Measurements from ENCODE around the gene MYH11. TPM values are rescaled to one million over a fixed set of nuclear protein-coding genes. Genes with fewer than 3 reads are reported as not detected.

The MYH11 gene
- polyA plus RNA-seq, 1 donor (not counting 4 experiments of a cell fraction or from before 2014, with no cell fraction given): not detected

GRCh38 chr16:15885560-15886001, 28.8 kb upstream of the MYH11 start:
- H3K4me3 ChIP-seq (ENCODE audit: control insufficient read depth in 2 of 3, extremely low read depth in 1 of 3, insufficient read depth in 2 of 3, low read depth in 1 of 3, low read length in 3 of 3): no peak overlapping the region
- H3K79me2 ChIP-seq (ENCODE audit: control insufficient read depth, insufficient read depth, low read length): peaks cover 57% of the 10 kb centered on the region
- no peaks in the 10 kb centered on the region for H3K27me3 ChIP-seq (ENCODE audit: control insufficient read depth, extremely low read depth, insufficient read depth, low read length)
- dilution Hi-C loops (cut with MboI; ENCODE audit: extremely low pct_ligation_motif_present, low sequenced_read_pairs): loop anchor here (25.0 kb wide), 1 partner anchor 102 kb away; no protein-coding TSS in a partner anchor
- peaks cover 17% of the 10 kb centered on the region for H3K4me1 ChIP-seq (ENCODE audit: control insufficient read depth, extremely low read depth, insufficient read depth, low read length)
- no peaks in the 10 kb centered on the region for H3K9me3 ChIP-seq (ENCODE audit: control insufficient read depth, low read depth, low read length)
- no peaks in the 10 kb centered on the region for H4K20me1 ChIP-seq (ENCODE audit: control insufficient read depth, extremely low read depth, insufficient read depth, low read length)
- no peak overlapping the region for H3K9ac ChIP-seq (ENCODE audit: control insufficient read depth, extremely low read depth, insufficient read depth, low read length)
- H3K9me1 ChIP-seq (ENCODE audit: control insufficient read depth, extremely low read depth, insufficient read depth, low read length): no peaks in the 10 kb centered on the region
- no peak overlapping the region for H3K4me2 ChIP-seq (ENCODE audit: control insufficient read depth, extremely low read depth, insufficient read depth, low read depth, low read length)
- H3K27ac ChIP-seq (ENCODE audit: control insufficient read depth, insufficient read depth, low read length): peak overlapping the region; percentile 13
- no peak overlapping the region for H2AFZ ChIP-seq (ENCODE audit: control insufficient read depth, low read length)
- H3K36me3 ChIP-seq (ENCODE audit: control insufficient read depth in 2 of 2, extremely low read depth in 1 of 2, insufficient read depth in 2 of 2, low read length in 2 of 2): peaks cover 4 to 17% of the 10 kb centered on the region in 2 experiments
- FAIRE-seq (no peak), DNase-seq (ENCODE audit: low read depth, low spot score) (no peak)
- no peak for TF ChIP-seq EZH2 (IDR thresholded peaks at IDR 0.05; ENCODE audit: low read length)
- TF ChIP-seq, protein P1, sequence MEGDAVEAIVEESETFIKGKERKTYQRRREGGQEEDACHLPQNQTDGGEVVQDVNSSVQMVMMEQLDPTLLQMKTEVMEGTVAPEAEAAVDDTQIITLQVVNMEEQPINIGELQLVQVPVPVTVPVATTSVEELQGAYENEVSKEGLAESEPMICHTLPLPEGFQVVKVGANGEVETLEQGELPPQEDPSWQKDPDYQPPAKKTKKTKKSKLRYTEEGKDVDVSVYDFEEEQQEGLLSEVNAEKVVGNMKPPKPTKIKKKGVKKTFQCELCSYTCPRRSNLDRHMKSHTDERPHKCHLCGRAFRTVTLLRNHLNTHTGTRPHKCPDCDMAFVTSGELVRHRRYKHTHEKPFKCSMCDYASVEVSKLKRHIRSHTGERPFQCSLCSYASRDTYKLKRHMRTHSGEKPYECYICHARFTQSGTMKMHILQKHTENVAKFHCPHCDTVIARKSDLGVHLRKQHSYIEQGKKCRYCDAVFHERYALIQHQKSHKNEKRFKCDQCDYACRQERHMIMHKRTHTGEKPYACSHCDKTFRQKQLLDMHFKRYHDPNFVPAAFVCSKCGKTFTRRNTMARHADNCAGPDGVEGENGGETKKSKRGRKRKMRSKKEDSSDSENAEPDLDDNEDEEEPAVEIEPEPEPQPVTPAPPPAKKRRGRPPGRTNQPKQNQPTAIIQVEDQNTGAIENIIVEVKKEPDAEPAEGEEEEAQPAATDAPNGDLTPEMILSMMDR (optimal IDR thresholded peaks at IDR 0.05 in 1 of 3, IDR thresholded peaks at IDR 0.05 in 1 of 3, conservative IDR thresholded peaks at IDR 0.05 in 1 of 3; ENCODE audit: extremely low read depth in 1 of 3, insufficient read depth in 2 of 3, low read length in 3 of 3): no peak

DNA sequence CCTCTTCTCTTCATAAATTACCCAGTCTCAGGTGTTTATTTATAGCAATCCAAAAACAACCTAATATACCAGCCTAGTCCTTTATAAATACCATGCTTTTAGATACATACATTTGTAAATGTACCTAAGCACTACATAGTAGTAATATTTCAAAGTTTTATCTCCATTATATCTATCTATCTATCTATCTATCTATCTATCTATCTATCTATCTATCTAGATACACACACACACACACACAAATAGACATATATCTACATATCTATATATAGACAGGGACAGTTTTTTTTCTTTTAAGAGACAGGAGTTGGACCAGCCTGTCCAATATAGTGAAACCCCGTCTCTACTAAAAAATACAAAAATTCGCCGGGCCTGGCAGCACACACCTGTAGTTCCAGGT, 25.7 kb upstream of the MYH11 start:
- TF ChIP-seq, protein P1 (optimal IDR thresholded peaks at IDR 0.05 in 1 of 3, IDR thresholded peaks at IDR 0.05 in 1 of 3, conservative IDR thresholded peaks at IDR 0.05 in 1 of 3; ENCODE audit: extremely low read depth in 1 of 3, insufficient read depth in 2 of 3, low read length in 3 of 3): no peak
- TF ChIP-seq EZH2 (IDR thresholded peaks at IDR 0.05; ENCODE audit: low read length): no peak
- Histone ChIP-seq H3K79me2 (ENCODE audit: control insufficient read depth, insufficient read depth, low read length) (peaks cover 54% of the 10 kb centered on the region), H3K9ac (ENCODE audit: control insufficient read depth, extremely low read depth, insufficient read depth, low read length) (no peak overlapping the region), H3K4me3 (ENCODE audit: control insufficient read depth in 2 of 3, extremely low read depth in 1 of 3, insufficient read depth in 2 of 3, low read depth in 1 of 3, low read length in 3 of 3) (no peak overlapping the region), H3K9me1 (ENCODE audit: control insufficient read depth, extremely low read depth, insufficient read depth, low read length) (no peaks in the 10 kb centered on the region), H3K9me3 (ENCODE audit: control insufficient read depth, low read depth, low read length) (no peaks in the 10 kb centered on the region), H3K36me3 (ENCODE audit: control insufficient read depth in 2 of 2, extremely low read depth in 1 of 2, insufficient read depth in 2 of 2, low read length in 2 of 2) (peaks cover 11 to 23% of the 10 kb centered on the region in 2 experiments), H3K4me2 (ENCODE audit: control insufficient read depth, extremely low read depth, insufficient read depth, low read depth, low read length) (no peak overlapping the region), H3K4me1 (ENCODE audit: control insufficient read depth, extremely low read depth, insufficient read depth, low read length) (peaks cover 25% of the 10 kb centered on the region), H3K27ac (ENCODE audit: control insufficient read depth, insufficient read depth, low read length) (no peak overlapping the region), H3K27me3 (ENCODE audit: control insufficient read depth, extremely low read depth, insufficient read depth, low read length) (no peaks in the 10 kb centered on the region), H2AFZ (ENCODE audit: control insufficient read depth, low read length) (no peak overlapping the region), H4K20me1 (ENCODE audit: control insufficient read depth, extremely low read depth, insufficient read depth, low read length) (no peaks in the 10 kb centered on the region)
- no peak for DNase-seq (ENCODE audit: low read depth, low spot score)
- dilution Hi-C loops (cut with MboI; ENCODE audit: extremely low pct_ligation_motif_present, low sequenced_read_pairs): loop anchor here (25.0 kb wide), 1 partner anchor 105 kb away; no protein-coding TSS in a partner anchor
- FAIRE-seq: no peak
